ENCODE data around the gene PIGL. TPM values are rescaled to one million over a fixed set of nuclear protein-coding genes. Genes with fewer than 3 reads are reported as not detected.

Gene PIGL
- total RNA-seq, 1 experiment from 2014 or later = 44.1 TPM

GRCh38 chr17:16262201-16262600, 45.2 kb downstream of the PIGL start:
- no peak overlapping the region for H3K4me3 Mint-ChIP-seq
- ChIA-PET POLR2A (no interaction called here), CTCF (no interaction called here)
- H3K27me3 Mint-ChIP-seq (ENCODE audit: low read depth) = no peaks in the 10 kb centered on the region
- ATAC-seq (no peak), DNase-seq (ENCODE audit: low spot score) (no peak)
- no peaks in the 10 kb centered on the region for H3K4me1 Mint-ChIP-seq
- H3K27ac Mint-ChIP-seq = no peak overlapping the region
- no peaks in the 10 kb centered on the region for H3K9me3 Mint-ChIP-seq
- TF ChIP-seq SMAD4 (CRISPR knock-in tag; IDR thresholded peaks at IDR 0.05) (no peak), TCF7 (CRISPR knock-in tag; IDR thresholded peaks at IDR 0.05; ENCODE audit: low read depth) (no peak), IRF2 (CRISPR knock-in tag; IDR thresholded peaks at IDR 0.05; ENCODE audit: borderline replicate concordance, low read depth) (no peak), E2F5 (CRISPR knock-in tag; IDR thresholded peaks at IDR 0.05) (no peak), ETV6 (CRISPR knock-in tag; IDR thresholded peaks at IDR 0.05) (no peak), FOXJ3 (CRISPR knock-in tag; IDR thresholded peaks at IDR 0.05; ENCODE audit: borderline replicate concordance) (no peak), ZNF317 (CRISPR knock-in tag; IDR thresholded peaks at IDR 0.05; ENCODE audit: borderline replicate concordance, low read depth) (no peak), GRHL2 (CRISPR knock-in tag; IDR thresholded peaks at IDR 0.05; ENCODE audit: insufficient replicate concordance, severe bottlenecking) (no peak), ZNF232 (CRISPR knock-in tag; IDR thresholded peaks at IDR 0.05) (no peak), SP1 (CRISPR knock-in tag; conservative IDR thresholded peaks at IDR 0.05) (no peak), TEAD4 (CRISPR knock-in tag; IDR thresholded peaks at IDR 0.05) (no peak), RELA (CRISPR knock-in tag; IDR thresholded peaks at IDR 0.05; ENCODE audit: borderline replicate concordance) (no peak), ZBTB43 (CRISPR knock-in tag; IDR thresholded peaks at IDR 0.05) (no peak), ARID4B (CRISPR knock-in tag; IDR thresholded peaks at IDR 0.05; ENCODE audit: borderline replicate concordance) (no peak)
- no peaks in the 10 kb centered on the region for H3K36me3 Mint-ChIP-seq

GRCh38 chr17:16267174-16267573, 50.2 kb downstream of the PIGL start:
- Mint-ChIP-seq H3K27me3 (ENCODE audit: low read depth) (no peaks in the 10 kb centered on the region), H3K36me3 (no peaks in the 10 kb centered on the region), H3K27ac (no peak overlapping the region), H3K4me1 (no peaks in the 10 kb centered on the region), H3K4me3 (no peak overlapping the region), H3K9me3 (no peaks in the 10 kb centered on the region)
- ChIA-PET CTCF (no interaction called here), POLR2A (interaction anchor here (0.8 kb wide), 1 partner anchor 20 kb away, joined by 10 read pairs; no protein-coding TSS in a partner anchor)
- DNase-seq (ENCODE audit: low spot score) (no peak), ATAC-seq (no peak)
- TF ChIP-seq GTF2I (CRISPR knock-in tag; conservative IDR thresholded peaks at IDR 0.05) (no peak), FOXJ3 (CRISPR knock-in tag; IDR thresholded peaks at IDR 0.05; ENCODE audit: borderline replicate concordance) (no peak), PREB (CRISPR knock-in tag; IDR thresholded peaks at IDR 0.05; ENCODE audit: borderline replicate concordance) (no peak), ZNF416 (CRISPR knock-in tag; IDR thresholded peaks at IDR 0.05) (no peak), E2F4 (CRISPR knock-in tag; IDR thresholded peaks at IDR 0.05; ENCODE audit: borderline replicate concordance, low read depth) (no peak), ZBTB43 (CRISPR knock-in tag; IDR thresholded peaks at IDR 0.05) (no peak), OVOL2 (CRISPR knock-in tag; IDR thresholded peaks at IDR 0.05; ENCODE audit: borderline replicate concordance) (no peak), IRF1 (CRISPR knock-in tag; IDR thresholded peaks at IDR 0.05) (no peak), CDX4 (CRISPR knock-in tag; IDR thresholded peaks at IDR 0.05; ENCODE audit: borderline replicate concordance) (no peak)

Measured in WTC11 (cell line).